ENCODE data around the gene KCTD13. TPM values are rescaled to one million over a fixed set of nuclear protein-coding genes. Genes with fewer than 3 reads are reported as not detected.

KCTD13 gene
- total RNA-seq, 1 experiment from 2014 or later, result 8.2 TPM

- ChIA-PET POLR2A (ENCODE audit: unreplicated experiment) (interaction anchor here (0.5 to 0.6 kb wide), 2 partner anchors 41 to 326 kb away, joined by 4 to 9 read pairs; partner anchors contain the start of gene TMEM219), CTCF (no interaction called here)
- H3K36me3 ChIP-seq (ENCODE audit: low read depth, low read length), result peaks cover 8% of the 10 kb centered on the region; the same call in 1 of the 2 replicates
These were observed 5.6 kb downstream of the KCTD13 start for GRCh38 chr16:29920288-29921033.

GRCh38 chr16:29916979-29917378 is 9.0 kb downstream of the KCTD13 start:
- CTCF ChIA-PET, result no interaction called here
- no peak; the same call in 1 of the 2 replicates for ATAC-seq
- no peak overlapping the region for H3K27ac ChIP-seq (ENCODE audit: low read length)

More at GRCh38 chr16:29920288-29921033, 5.6 kb downstream of the KCTD13 start:
- Histone ChIP-seq H3K4me2 (ENCODE audit: low read length) (no peak overlapping the region), H3F3A (ENCODE audit: low read length, unreplicated experiment) (no peaks in the 10 kb centered on the region), H2AFZ (ENCODE audit: low read length) (no peak overlapping the region), H3K9me2 (replicated peaks; ENCODE audit: low read length) (no peaks in the 10 kb centered on the region), H4K20me1 (ENCODE audit: low read length) (no peaks in the 10 kb centered on the region), H3K4me1 (ENCODE audit: insufficient read depth, low read length) (peaks cover 9% of the 10 kb centered on the region; the same call in 1 of the 2 replicates), H3K9me3 (ENCODE audit: low read length) (no peaks in the 10 kb centered on the region), H3K79me2 (ENCODE audit: low read length) (peaks cover 21% of the 10 kb centered on the region), H3K4me3 (ENCODE audit: low read length) (no peak overlapping the region), H3K27ac (ENCODE audit: low read length) (no peak overlapping the region), H3K9ac (ENCODE audit: low read length) (no peak overlapping the region), H3K27me3 (ENCODE audit: low read length) (no peaks in the 10 kb centered on the region)
- DNase-seq, result no peak
- BruUV-seq (replicated peaks), result no TSS peak
- TF ChIP-seq EZH2phosphoT487 (IDR thresholded peaks at IDR 0.05; ENCODE audit: borderline replicate concordance, low read length) (no peak), EZH2 (IDR thresholded peaks at IDR 0.05; ENCODE audit: low read length, unreplicated experiment) (no peak)
- TF ChIP-seq, protein P1, sequence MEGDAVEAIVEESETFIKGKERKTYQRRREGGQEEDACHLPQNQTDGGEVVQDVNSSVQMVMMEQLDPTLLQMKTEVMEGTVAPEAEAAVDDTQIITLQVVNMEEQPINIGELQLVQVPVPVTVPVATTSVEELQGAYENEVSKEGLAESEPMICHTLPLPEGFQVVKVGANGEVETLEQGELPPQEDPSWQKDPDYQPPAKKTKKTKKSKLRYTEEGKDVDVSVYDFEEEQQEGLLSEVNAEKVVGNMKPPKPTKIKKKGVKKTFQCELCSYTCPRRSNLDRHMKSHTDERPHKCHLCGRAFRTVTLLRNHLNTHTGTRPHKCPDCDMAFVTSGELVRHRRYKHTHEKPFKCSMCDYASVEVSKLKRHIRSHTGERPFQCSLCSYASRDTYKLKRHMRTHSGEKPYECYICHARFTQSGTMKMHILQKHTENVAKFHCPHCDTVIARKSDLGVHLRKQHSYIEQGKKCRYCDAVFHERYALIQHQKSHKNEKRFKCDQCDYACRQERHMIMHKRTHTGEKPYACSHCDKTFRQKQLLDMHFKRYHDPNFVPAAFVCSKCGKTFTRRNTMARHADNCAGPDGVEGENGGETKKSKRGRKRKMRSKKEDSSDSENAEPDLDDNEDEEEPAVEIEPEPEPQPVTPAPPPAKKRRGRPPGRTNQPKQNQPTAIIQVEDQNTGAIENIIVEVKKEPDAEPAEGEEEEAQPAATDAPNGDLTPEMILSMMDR (conservative IDR thresholded peaks at IDR 0.05; ENCODE audit: low read depth, low read length), result no peak
- no peak for ATAC-seq
- intact Hi-C loops (cut with micrococcal nuclease), result no loop called here

More at GRCh38 chr16:29916979-29917378, 9.0 kb downstream of the KCTD13 start:
- Histone ChIP-seq H3K27me3 (ENCODE audit: low read length) (no peaks in the 10 kb centered on the region), H3K4me3 (ENCODE audit: low read length) (no peak overlapping the region), H3K4me2 (ENCODE audit: low read length) (no peak overlapping the region), H3K9ac (ENCODE audit: low read length) (no peak overlapping the region), H3K4me1 (ENCODE audit: insufficient read depth, low read length) (0 out of 2 replicates have a peak, but pooled peaks cover 5% of the 10 kb centered on the region), H3K79me2 (ENCODE audit: low read length) (0 out of 2 replicates have a peak, but pooled peaks cover 5% of the 10 kb centered on the region), H3K36me3 (ENCODE audit: low read depth, low read length) (peaks cover 8% of the 10 kb centered on the region; the same call in 1 of the 2 replicates), H3K9me2 (replicated peaks; ENCODE audit: low read length) (no peaks in the 10 kb centered on the region), H4K20me1 (ENCODE audit: low read length) (no peaks in the 10 kb centered on the region), H2AFZ (ENCODE audit: low read length) (no peak overlapping the region), H3F3A (ENCODE audit: low read length, unreplicated experiment) (no peaks in the 10 kb centered on the region), H3K9me3 (ENCODE audit: low read length) (no peaks in the 10 kb centered on the region)
- no TSS peak for BruUV-seq (replicated peaks)
- TF ChIP-seq EZH2phosphoT487 (IDR thresholded peaks at IDR 0.05; ENCODE audit: borderline replicate concordance, low read length) (no peak), EZH2 (IDR thresholded peaks at IDR 0.05; ENCODE audit: low read length, unreplicated experiment) (no peak)
- TF ChIP-seq, protein P1 (conservative IDR thresholded peaks at IDR 0.05; ENCODE audit: low read depth, low read length), result no peak
- DNase-seq, result no peak
- POLR2A ChIA-PET (ENCODE audit: unreplicated experiment), result interaction anchor here (0.6 kb wide), 1 partner anchor 111 kb away, joined by 7 read pairs; the partner anchor contains the start of gene MAZ
- intact Hi-C loops (cut with micrococcal nuclease), result no loop called here

Measured in PC-3 (cell line).